AG04449 (cell line): ENCODE measurements around the gene TST.
"Not testable (repeated sequence)": the region's sequence is repeated elsewhere in the genome, so short reads cannot be mapped to it uniquely, and the experiment has no call there.

Experiments
- CTCF ChIA-PET: fragments of 350-600 bp; formaldehyde crosslinking; extraction: SDS; loops from one replicate; lab custom pipeline; 2021; ENCODE audit warnings: antibody characterized with exemption; lab: Yijun Ruan, JAX
- POLR2A ChIA-PET: fragments of 400-600, 350-600 bp; formaldehyde crosslinking; extraction: SDS; loops from one replicate; lab custom pipeline; 2020; ENCODE audit warnings: antibody characterized with exemption, inconsistent platforms; lab: Yijun Ruan, JAX
- DNase-seq: peaks from one replicate; pipeline ENCODE4 v3.0.0-alpha.2; 2010; ENCODE audit warnings: low read depth, low spot score
- H3K4me3 ChIP-seq: 2 replicates; pipeline ENCODE4 v1.5.1; 2011; ENCODE audit warnings: low read depth, mild to moderate bottlenecking, control low read depth, low read length
- CTCF ChIP-seq: IDR thresholded peaks from one replicate; pipeline ENCODE4 v1.5.1; 2011; ENCODE audit warnings: mild to moderate bottlenecking, moderate library complexity, low read length, control low read depth, inconsistent platforms; ENCODE audit not compliant: insufficient read depth; ENCODE audit errors: missing control alignments

Gene TST

GRCh38 chr22:36990457-36990856, 28.8 kb downstream of the TST start:
- ChIA-PET POLR2A (no interaction called here), CTCF (interaction anchor here (2.1 kb wide), 2 partner anchors 8 to 12 kb away, joined by 7 to 15 read pairs; no protein-coding TSS in a partner anchor)
- no peak for TF ChIP-seq CTCF
- DNase-seq, result no peak
- H3K4me3 ChIP-seq, result no peak overlapping the region

GRCh38 chr22:36989012-36989411, 30.2 kb downstream of the TST start:
- H3K4me3 ChIP-seq, DNase-seq, POLR2A ChIA-PET: not testable (repeated sequence)
- CTCF ChIA-PET, result interaction anchor here (1.0 kb wide), 2 partner anchors 9 to 11 kb away, joined by 3 to 4 read pairs; no protein-coding TSS in a partner anchor

GRCh38 chr22:36988075-36988832, 31.0 kb downstream of the TST start:
- ChIA-PET POLR2A (no interaction called here), CTCF (interaction anchor here (1.0 to 1.3 kb wide), 3 partner anchors 9 to 28 kb away, joined by 3 to 4 read pairs (median 3); no protein-coding TSS in a partner anchor)
- TF ChIP-seq CTCF, result no peak
- DNase-seq, result no peak
- H3K4me3 ChIP-seq, result no peak overlapping the region

GRCh38 chr22:36986242-36986821, 32.9 kb downstream of the TST start:
- no peak overlapping the region for H3K4me3 ChIP-seq
- POLR2A ChIA-PET, result no interaction called here
- CTCF ChIA-PET, result interaction anchor here (0.9 to 1.3 kb wide), 3 partner anchors 8 to 439 kb away, joined by 3 to 7 read pairs (median 4); no protein-coding TSS in a partner anchor
- peak; percentile 28 for TF ChIP-seq CTCF
- no peak for DNase-seq

- CTCF ChIA-PET, result interaction anchor here (0.5 kb wide), 1 partner anchor 90 kb away, joined by 3 read pairs; no protein-coding TSS in a partner anchor
- no peak for DNase-seq
- POLR2A ChIA-PET, result no interaction called here
- no peak overlapping the region for H3K4me3 ChIP-seq
- no peak for TF ChIP-seq CTCF
These were observed 33.9 kb downstream of the TST start for GRCh38 chr22:36985211-36985889.

GRCh38 chr22:36982136-36982535, 37.1 kb downstream of the TST start:
- POLR2A ChIA-PET, result no interaction called here
- no peak for DNase-seq
- no peak overlapping the region for H3K4me3 ChIP-seq
- no peak for TF ChIP-seq CTCF
- CTCF ChIA-PET, result interaction anchor here (0.8 to 9.4 kb wide), 7 partner anchors 9 to 200 kb away, joined by 3 to 106 read pairs (median 3); partner anchors contain the start of gene NCF4
